ENCODE measurements around the gene MYO5A. TPM values are rescaled to one million over a fixed set of nuclear protein-coding genes. Genes with fewer than 3 reads are reported as not detected.

MYO5A gene
- total RNA-seq, 2 experiments from 2014 or later, result 15.8 to 18.1 TPM

- H3K36me3 Mint-ChIP-seq, result peaks cover 28% of the 10 kb centered on the region
- DNase-seq, result no peak
Observed at GRCh38 chr15:52378746-52379394, 149.8 kb downstream of the MYO5A start.

DNA sequence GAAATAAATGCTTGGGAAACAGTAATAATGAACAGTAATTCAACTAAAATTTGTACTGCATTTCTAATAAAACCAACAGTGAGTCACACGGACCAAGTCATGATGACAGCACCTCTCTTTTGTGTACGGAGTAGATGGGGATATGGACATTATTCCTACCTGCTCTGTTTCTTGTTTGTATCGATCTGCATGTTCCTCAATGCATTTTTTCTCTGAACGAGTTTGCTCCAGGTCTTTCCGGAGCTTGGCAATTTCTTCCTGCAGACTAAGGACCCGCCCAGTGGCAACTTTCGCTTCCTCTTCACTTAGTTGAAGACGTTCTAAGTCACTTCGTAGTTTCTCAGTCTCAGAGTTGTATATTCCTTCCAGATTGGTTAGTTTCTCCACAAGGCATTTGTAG, 158.7 kb downstream of the MYO5A start:
- Mint-ChIP-seq H3K4me3 (no peak overlapping the region), H3K27me3 (no peaks in the 10 kb centered on the region), H3K9me3 (no peaks in the 10 kb centered on the region), H3K36me3 (peaks cover 6% of the 10 kb centered on the region), H3K27ac (no peak overlapping the region), H3K4me1 (peaks cover 2% of the 10 kb centered on the region)
- DNase-seq, result no peak

More at GRCh38 chr15:52378746-52379394, 149.8 kb downstream of the MYO5A start:
- no peaks in the 10 kb centered on the region for H3K9me3 Mint-ChIP-seq
- H3K4me3 Mint-ChIP-seq, result no peak overlapping the region
- peaks cover 14% of the 10 kb centered on the region for H3K4me1 Mint-ChIP-seq
- no peaks in the 10 kb centered on the region for H3K27me3 Mint-ChIP-seq
- H3K27ac Mint-ChIP-seq, result no peak overlapping the region

GRCh38 chr15:52369455-52369854, 159.2 kb downstream of the MYO5A start:
- Mint-ChIP-seq H3K4me3 (no peak overlapping the region), H3K27me3 (no peaks in the 10 kb centered on the region), H3K4me1 (peaks cover 2% of the 10 kb centered on the region), H3K9me3 (no peaks in the 10 kb centered on the region), H3K36me3 (peaks cover 4% of the 10 kb centered on the region), H3K27ac (no peak overlapping the region)
- no peak for DNase-seq

DNA sequence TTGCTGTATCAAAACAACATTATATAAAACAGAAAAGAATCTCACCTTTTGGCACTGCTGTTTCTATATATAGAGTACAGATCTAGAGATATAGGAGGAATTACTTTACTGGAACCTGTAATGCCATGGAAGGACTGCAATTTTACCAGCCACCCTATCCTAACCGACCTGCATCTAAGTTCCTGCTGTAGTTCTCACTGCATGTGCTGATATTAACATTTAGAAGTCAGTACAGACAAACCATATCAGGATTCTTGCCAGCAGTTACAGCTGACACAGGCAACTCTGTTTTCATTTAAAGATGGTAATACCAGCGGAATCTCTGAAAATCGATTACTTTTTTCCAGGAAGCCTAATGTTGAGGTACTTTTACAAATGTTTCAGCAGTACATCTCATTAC, 159.7 kb downstream of the MYO5A start:
- no peak overlapping the region for H3K4me3 Mint-ChIP-seq
- H3K36me3 Mint-ChIP-seq, result no peaks in the 10 kb centered on the region
- H3K27me3 Mint-ChIP-seq, result no peaks in the 10 kb centered on the region
- DNase-seq, result no peak
- no peak overlapping the region for H3K27ac Mint-ChIP-seq
- H3K9me3 Mint-ChIP-seq, result no peaks in the 10 kb centered on the region
- peaks cover 2% of the 10 kb centered on the region for H3K4me1 Mint-ChIP-seq

GRCh38 chr15:52368402-52368801, 160.3 kb downstream of the MYO5A start:
- Mint-ChIP-seq H3K9me3 (no peaks in the 10 kb centered on the region), H3K27ac (no peak overlapping the region), H3K4me1 (peaks cover 2% of the 10 kb centered on the region), H3K36me3 (no peaks in the 10 kb centered on the region), H3K4me3 (no peak overlapping the region), H3K27me3 (no peaks in the 10 kb centered on the region)
- DNase-seq, result no peak

GRCh38 chr15:52362497-52362896, 166.2 kb downstream of the MYO5A start:
- peaks cover 3% of the 10 kb centered on the region for H3K36me3 Mint-ChIP-seq
- H3K9me3 Mint-ChIP-seq, result no peaks in the 10 kb centered on the region
- no peak for DNase-seq
- no peak overlapping the region for H3K27ac Mint-ChIP-seq
- no peaks in the 10 kb centered on the region for H3K4me1 Mint-ChIP-seq
- H3K4me3 Mint-ChIP-seq, result no peak overlapping the region
- H3K27me3 Mint-ChIP-seq, result no peaks in the 10 kb centered on the region

DNA sequence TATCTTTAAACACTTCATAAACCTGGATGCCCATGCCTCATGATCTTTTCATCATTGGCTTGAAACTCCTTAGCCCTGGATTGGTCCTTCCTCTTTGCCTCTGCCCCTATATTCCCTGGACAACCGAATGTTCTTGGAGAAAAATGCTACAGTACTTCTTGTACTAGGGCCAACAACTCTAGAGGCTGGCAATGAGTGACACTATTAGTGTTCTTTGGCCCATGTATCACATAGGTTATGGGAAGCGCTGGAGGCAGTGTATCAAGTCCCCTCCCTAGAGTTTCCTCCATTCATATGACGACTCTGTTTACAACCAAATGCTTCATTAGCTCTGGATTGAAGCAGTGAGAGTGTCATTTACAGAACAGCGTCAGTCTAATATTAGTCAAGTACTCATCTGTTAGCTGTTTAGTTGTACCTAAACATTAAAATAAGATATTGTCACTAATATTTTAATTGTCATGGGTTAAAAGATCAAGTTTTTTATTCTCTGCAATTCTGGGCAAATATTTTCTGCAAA, 166.6 kb downstream of the MYO5A start:
- Mint-ChIP-seq H3K27ac (no peak overlapping the region), H3K36me3 (peaks cover 3% of the 10 kb centered on the region), H3K4me1 (no peaks in the 10 kb centered on the region), H3K27me3 (no peaks in the 10 kb centered on the region), H3K9me3 (no peaks in the 10 kb centered on the region), H3K4me3 (no peak overlapping the region)
- no peak for DNase-seq

DNA sequence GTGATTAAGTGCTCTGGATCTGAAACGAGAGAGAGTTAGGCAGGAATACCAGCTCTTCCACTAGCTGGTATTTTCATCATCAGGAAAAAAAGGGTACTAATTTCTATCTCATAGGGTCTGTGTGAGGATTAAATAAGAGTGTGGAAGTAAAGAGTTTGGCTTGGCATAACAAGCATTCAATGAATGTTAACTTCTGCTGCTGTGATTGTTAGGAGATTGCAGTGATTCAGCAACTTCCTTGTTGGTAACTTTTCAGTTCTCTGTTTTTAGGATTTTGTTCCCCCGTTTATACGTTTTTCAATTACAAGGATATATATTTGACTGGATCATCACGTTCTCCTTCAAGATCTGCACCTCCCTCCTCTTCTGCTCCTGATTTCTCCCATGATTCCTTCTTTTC, 167.2 kb downstream of the MYO5A start:
- Mint-ChIP-seq H3K27ac (no peak overlapping the region), H3K4me1 (no peaks in the 10 kb centered on the region), H3K36me3 (peaks cover 3% of the 10 kb centered on the region), H3K4me3 (no peak overlapping the region), H3K9me3 (no peaks in the 10 kb centered on the region), H3K27me3 (no peaks in the 10 kb centered on the region)
- DNase-seq, result no peak

DNA sequence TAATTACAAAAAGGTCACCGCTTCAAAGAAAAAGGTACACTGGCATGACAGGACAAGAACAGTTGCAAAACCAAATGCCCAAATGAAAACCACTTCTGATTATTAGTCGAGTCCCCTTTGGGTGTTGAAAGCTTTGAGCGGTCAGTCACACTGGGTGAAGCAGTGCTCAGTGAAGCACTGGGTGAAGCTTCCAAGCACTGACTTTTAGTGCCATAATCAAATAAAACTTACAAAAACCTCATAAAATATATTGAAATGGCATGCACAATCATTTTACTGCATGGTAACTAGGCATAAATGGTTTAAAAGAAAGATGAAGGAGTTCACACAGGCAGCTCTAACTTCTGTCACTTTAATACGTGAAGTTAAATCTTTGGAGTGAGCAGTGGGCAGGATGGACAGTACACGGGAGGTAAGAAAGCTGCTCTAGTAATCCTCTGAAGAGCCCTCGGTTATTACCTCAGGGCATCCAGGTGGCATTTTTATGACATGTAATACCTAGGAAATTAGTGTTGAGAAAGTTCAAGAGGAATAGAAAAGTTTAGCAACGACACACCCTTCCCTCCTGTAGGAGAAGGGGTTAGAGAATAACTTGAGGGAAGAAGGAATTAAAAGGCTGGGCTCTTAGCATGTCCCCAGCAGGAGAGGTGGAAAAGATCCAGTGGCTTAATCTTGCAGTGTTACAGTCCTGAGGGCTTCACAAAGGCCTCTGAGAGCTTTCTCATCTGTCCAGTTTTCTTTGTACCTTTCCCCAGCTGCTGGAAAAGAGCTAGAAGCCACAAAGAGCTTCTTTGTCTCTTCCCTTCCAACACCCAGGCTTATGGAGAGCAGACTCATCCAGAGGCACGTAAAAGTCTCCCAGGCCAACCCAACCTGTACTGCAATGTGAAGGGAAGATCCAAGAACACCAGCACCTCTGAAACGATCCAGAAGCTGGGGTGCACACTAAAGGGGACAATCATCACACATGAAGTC, 168.2 kb downstream of the MYO5A start:
- Mint-ChIP-seq H3K9me3 (no peaks in the 10 kb centered on the region), H3K27me3 (no peaks in the 10 kb centered on the region), H3K27ac (no peak overlapping the region), H3K4me1 (no peaks in the 10 kb centered on the region), H3K36me3 (peaks cover 3% of the 10 kb centered on the region), H3K4me3 (no peak overlapping the region)
- no peak for DNase-seq

DNA sequence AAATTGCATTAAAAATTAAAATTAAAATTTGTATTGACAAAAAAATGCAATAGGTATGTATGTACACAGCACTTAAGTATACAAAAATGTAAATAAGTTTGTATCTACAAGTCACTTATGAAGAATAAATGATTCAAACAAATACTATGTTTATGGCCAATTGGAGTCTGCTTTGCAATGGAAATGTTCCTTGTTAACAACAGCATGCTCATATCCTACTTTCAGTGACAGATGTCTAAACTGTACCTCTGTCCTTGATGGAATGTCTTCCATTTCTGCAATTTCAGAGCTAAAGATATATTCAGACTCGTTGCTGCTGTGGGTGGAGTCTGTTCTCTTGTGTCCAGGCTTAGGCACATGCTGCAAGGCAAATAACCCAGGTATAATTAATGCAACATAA, 169.0 kb downstream of the MYO5A start:
- Mint-ChIP-seq H3K27me3 (no peaks in the 10 kb centered on the region), H3K4me1 (no peaks in the 10 kb centered on the region), H3K9me3 (no peaks in the 10 kb centered on the region), H3K4me3 (no peak overlapping the region), H3K27ac (no peak overlapping the region), H3K36me3 (peaks cover 3% of the 10 kb centered on the region)
- no peak for DNase-seq

DNA sequence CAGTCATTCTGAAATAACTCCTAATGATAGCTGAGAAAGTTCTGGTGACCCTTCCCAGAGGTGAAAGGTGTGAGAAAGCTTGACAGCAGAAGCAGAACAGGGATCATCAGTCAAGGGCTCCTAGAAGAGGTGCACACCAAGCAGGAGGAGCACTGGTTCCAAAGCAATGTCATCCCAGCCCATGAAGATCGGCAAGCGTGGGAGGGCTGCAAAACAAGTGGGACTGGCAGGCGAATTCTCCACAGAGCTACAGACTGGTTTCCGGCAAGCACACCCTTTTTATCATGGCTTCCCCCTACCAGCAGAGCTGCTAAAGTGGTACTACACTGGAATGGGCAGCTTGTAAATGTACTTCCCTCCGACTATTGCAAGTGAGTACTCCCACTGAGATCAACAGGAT, 170.7 kb downstream of the MYO5A start:
- Mint-ChIP-seq H3K36me3 (peaks cover under 1% of the 10 kb centered on the region), H3K27me3 (no peaks in the 10 kb centered on the region), H3K9me3 (no peaks in the 10 kb centered on the region), H3K4me1 (no peaks in the 10 kb centered on the region), H3K27ac (no peak overlapping the region), H3K4me3 (no peak overlapping the region)
- DNase-seq, result no peak

DNA sequence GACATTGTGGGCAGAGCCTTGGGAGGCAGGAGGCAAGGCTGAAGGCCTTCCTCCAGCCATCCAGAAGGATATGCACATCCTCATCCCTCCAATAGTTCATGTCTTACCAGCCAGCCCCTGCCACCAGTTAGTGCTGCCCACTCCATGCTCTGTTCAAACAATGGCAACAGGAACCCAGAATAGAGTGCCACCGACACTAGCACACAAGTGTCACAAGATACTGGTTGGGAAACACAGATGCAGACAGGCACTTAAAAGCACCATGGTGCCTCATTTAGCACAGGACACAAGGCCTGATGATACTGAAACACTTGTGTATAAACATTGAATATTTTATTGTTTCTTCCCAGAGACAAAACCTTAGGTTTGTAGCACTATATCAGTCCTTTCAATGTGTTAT, 176.6 kb downstream of the MYO5A start:
- H3K4me1 Mint-ChIP-seq, result no peaks in the 10 kb centered on the region
- no peak overlapping the region for H3K27ac Mint-ChIP-seq
- DNase-seq, result no peak
- no peaks in the 10 kb centered on the region for H3K27me3 Mint-ChIP-seq
- no peaks in the 10 kb centered on the region for H3K9me3 Mint-ChIP-seq
- no peak overlapping the region for H3K4me3 Mint-ChIP-seq
- H3K36me3 Mint-ChIP-seq, result no peaks in the 10 kb centered on the region

GRCh38 chr15:52351206-52351908, 177.3 kb downstream of the MYO5A start:
- Mint-ChIP-seq H3K27ac (no peak overlapping the region), H3K4me1 (no peaks in the 10 kb centered on the region), H3K27me3 (no peaks in the 10 kb centered on the region), H3K9me3 (no peaks in the 10 kb centered on the region), H3K4me3 (no peak overlapping the region), H3K36me3 (no peaks in the 10 kb centered on the region)
- DNase-seq, result no peak

DNA sequence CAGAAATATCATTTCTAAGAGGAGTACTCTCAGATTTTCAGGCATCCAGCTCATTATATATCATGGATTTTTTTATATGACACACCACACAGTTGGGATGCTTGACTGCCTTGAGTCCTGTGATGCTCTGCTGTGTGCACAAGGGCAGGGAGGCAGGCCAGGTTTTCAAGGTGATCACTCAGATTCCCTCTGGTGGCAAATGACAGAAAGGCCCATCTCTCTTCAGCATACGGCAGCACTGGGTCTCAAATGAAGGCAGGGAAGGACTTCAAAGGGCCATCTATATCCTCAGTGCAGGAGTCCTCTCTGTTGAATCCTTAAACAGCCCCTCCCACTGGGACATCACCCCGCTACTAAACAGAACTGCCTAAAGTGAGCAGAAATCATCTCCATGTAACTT, 178.3 kb downstream of the MYO5A start:
- Mint-ChIP-seq H3K9me3 (no peaks in the 10 kb centered on the region), H3K27me3 (no peaks in the 10 kb centered on the region), H3K36me3 (no peaks in the 10 kb centered on the region), H3K4me3 (no peak overlapping the region), H3K4me1 (no peaks in the 10 kb centered on the region), H3K27ac (no peak overlapping the region)
- no peak for DNase-seq

GRCh38 chr15:52349052-52349700, 179.5 kb downstream of the MYO5A start:
- Mint-ChIP-seq H3K4me1 (no peaks in the 10 kb centered on the region), H3K27ac (no peak overlapping the region), H3K27me3 (no peaks in the 10 kb centered on the region), H3K36me3 (no peaks in the 10 kb centered on the region), H3K4me3 (no peak overlapping the region), H3K9me3 (no peaks in the 10 kb centered on the region)
- DNase-seq, result no peak

Measured in activated naive CD8-positive, alpha-beta T cell treated with anti-CD3 and anti-CD28 coated beads for 36 hours (primary cell).